Measurements from ENCODE around the gene SF3B6. TPM values are rescaled to one million over a fixed set of nuclear protein-coding genes. Genes with fewer than 3 reads are reported as not detected.
"Not testable (repeated sequence)": the region's sequence is repeated elsewhere in the genome, so short reads cannot be mapped to it uniquely, and the experiment has no call there.

SF3B6 gene
- total and polyA plus RNA-seq, 8 donors = 16.7 to 65.4 (median 33.4) TPM

DNA sequence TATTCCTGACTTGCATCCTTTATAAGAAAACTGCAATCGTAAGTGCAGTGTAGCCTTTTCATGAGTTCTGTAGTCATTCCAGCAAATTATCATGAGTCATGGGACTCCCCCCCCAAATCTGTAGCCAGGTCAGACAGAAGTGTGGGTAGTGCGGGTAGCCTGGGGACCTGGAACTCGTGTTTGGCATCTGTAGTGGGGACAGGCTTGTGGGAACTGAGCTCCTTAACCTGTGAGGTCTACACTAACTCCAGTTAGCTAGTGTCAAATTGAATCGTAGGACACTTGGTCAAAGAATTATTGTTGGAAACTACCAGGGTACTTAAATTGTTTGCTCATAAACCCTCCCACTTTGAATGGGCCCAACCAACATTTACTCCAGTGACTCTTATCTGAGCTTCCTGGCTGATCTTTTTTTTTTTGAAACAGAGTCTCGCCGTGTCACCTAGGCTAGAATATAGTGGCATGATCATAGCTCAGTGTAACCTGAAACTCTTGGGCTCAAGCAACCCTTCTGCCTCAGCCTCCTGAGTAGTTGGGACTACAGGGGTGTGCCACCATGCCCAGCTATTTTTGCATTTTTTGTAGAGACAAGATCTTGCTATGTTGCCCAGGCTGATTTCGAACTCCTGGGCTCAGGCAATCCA lies 34.7 kb upstream of the SF3B6 start:
- Histone ChIP-seq H3K4me3 (no peak overlapping the region), H3K27ac (no peak overlapping the region), H3K27me3 (no peaks in the 10 kb centered on the region), H3K9me3 (no peaks in the 10 kb centered on the region), H3K4me1 (no peaks in the 10 kb centered on the region), H3K36me3 (no peaks in the 10 kb centered on the region)
- FAIRE-seq = no peak
- intact Hi-C loops (cut with DNase I) = no loop called here
- TF ChIP-seq, protein P1, sequence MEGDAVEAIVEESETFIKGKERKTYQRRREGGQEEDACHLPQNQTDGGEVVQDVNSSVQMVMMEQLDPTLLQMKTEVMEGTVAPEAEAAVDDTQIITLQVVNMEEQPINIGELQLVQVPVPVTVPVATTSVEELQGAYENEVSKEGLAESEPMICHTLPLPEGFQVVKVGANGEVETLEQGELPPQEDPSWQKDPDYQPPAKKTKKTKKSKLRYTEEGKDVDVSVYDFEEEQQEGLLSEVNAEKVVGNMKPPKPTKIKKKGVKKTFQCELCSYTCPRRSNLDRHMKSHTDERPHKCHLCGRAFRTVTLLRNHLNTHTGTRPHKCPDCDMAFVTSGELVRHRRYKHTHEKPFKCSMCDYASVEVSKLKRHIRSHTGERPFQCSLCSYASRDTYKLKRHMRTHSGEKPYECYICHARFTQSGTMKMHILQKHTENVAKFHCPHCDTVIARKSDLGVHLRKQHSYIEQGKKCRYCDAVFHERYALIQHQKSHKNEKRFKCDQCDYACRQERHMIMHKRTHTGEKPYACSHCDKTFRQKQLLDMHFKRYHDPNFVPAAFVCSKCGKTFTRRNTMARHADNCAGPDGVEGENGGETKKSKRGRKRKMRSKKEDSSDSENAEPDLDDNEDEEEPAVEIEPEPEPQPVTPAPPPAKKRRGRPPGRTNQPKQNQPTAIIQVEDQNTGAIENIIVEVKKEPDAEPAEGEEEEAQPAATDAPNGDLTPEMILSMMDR (IDR thresholded peaks at IDR 0.05) = no peak
- WGBS, 2 donors = 78 to 80% methylated on average over 7 of the region's 7 CpGs
- no peak for DNase-seq
- no peak for ATAC-seq

DNA sequence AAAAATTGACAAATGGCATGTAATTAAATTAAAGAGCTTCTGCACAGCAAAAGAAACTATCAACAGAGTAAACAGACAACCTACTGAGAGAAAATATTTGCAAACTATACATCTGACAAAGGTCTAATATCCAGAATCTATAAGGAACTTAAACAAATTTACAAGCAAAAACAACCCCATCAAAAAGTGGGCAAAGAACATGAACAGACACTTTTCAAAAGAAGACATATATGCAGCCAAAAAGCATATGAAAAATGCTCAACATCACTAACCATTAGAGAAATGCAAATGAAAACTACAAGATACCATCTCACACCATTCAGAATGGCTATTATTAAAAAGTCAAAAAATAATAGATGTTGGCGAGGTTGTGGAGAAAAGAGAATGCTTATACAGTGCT lies 33.3 kb upstream of the SF3B6 start:
- H3K27me3 ChIP-seq; ATAC-seq; H3K27ac ChIP-seq; H3K36me3 ChIP-seq; intact Hi-C loops (cut with DNase I); H3K9me3 ChIP-seq; DNase-seq; H3K4me3 ChIP-seq; FAIRE-seq; H3K4me1 ChIP-seq: not testable (repeated sequence)
- WGBS, 2 donors = 98 to 100% methylated on average over 1 of the region's 1 CpG

DNA sequence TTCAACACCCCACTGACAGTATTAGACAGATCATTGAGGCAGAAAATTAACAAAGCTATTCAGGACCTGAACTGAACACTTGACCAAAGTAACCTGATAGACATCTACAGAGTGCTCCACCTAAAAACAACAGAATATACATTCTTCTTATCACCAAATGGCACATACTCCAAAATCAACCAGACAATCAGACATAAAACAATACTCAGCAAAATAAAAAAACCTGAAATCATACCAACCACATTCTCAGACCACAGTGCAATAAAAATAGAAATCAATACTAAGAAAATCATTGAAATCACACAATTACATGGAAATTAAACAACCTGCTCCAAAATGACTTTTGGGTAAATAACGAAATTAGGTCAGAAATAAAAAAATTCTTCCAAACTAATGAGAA lies 31.2 kb upstream of the SF3B6 start:
- Histone ChIP-seq H3K36me3 (no peaks in the 10 kb centered on the region), H3K4me1 (no peaks in the 10 kb centered on the region), H3K27ac (no peak overlapping the region), H3K27me3 (no peaks in the 10 kb centered on the region), H3K9me3 (no peaks in the 10 kb centered on the region), H3K4me3 (no peak overlapping the region)
- no peak for ATAC-seq
- TF ChIP-seq, protein P1 (IDR thresholded peaks at IDR 0.05) = no peak
- FAIRE-seq = no peak
- no peak for DNase-seq
- intact Hi-C loops (cut with DNase I) = no loop called here
- WGBS, 2 donors = 36 to 93% methylated on average over 1 of the region's 1 CpG

DNA sequence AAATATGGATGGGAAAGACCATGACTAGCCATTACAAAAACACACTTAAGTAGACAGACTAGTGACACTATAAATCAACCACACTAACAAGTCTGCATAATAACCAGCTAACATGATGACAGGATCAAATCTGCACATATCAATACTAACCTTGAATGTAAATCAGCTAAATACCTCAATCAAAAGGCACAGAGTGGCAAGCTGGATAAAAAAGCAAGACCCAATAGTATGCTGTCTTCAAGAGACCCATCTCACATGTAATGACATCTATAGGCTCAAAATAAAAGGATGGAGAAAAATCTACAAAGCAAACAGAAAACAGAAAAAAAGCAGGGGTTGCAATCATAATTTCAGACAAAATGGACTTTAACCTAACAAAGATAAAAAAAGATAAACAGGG lies 30.7 kb upstream of the SF3B6 start:
- intact Hi-C loops (cut with DNase I) = no loop called here
- H3K36me3 ChIP-seq = no peaks in the 10 kb centered on the region
- no peak for DNase-seq
- no peak for FAIRE-seq
- no peak overlapping the region for H3K27ac ChIP-seq
- no peaks in the 10 kb centered on the region for H3K4me1 ChIP-seq
- no peak overlapping the region for H3K4me3 ChIP-seq
- no peaks in the 10 kb centered on the region for H3K27me3 ChIP-seq
- no peak for ATAC-seq
- TF ChIP-seq, protein P1 (IDR thresholded peaks at IDR 0.05) = no peak
- no peaks in the 10 kb centered on the region for H3K9me3 ChIP-seq

DNA sequence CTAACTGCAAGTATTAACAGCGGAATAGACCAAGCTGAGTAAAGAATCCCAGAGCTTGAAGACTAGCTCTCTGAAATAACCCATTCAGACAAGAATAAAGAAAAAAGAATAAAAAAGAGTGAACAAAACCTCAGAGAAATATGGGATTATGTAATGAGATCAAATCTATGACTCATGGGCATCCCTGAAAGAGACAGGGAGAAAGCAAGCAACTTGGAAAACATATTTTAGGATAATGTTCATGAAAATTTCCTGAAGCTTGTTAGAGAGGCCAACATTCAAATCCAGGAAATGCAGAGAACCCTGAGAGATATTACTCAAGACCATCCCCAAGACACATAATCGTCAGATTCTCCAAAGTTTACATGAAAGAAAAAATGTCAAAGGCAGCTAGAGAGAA lies 29.7 kb upstream of the SF3B6 start:
- Histone ChIP-seq H3K9me3 (no peaks in the 10 kb centered on the region), H3K4me3 (no peak overlapping the region), H3K27me3 (no peaks in the 10 kb centered on the region), H3K36me3 (no peaks in the 10 kb centered on the region), H3K27ac (no peak overlapping the region), H3K4me1 (no peaks in the 10 kb centered on the region)
- intact Hi-C loops (cut with DNase I) = no loop called here
- ATAC-seq = no peak
- DNase-seq = no peak
- WGBS, 2 donors = 28 to 50% methylated on average over 2 of the region's 2 CpGs
- TF ChIP-seq, protein P1 (IDR thresholded peaks at IDR 0.05) = no peak
- no peak for FAIRE-seq

All from pancreas (tissue), 10 donors.